Measurements from ENCODE around the gene CD1C.
"Not testable (repeated sequence)": the region's sequence is repeated elsewhere in the genome, so short reads cannot be mapped to it uniquely, and the experiment has no call there.

CD1C gene

GRCh38 chr1:158289811-158290210 is at the start of gene CD1C:
Gene CD1C, plus strand, starts transcription at chr1:158289923. Its CDS starts 142 bp downstream, at chr1:158290065.
- DNase-seq: no peak

- DNase-seq: peak; percentile 53
Observed at GRCh38 chr1:158246650-158247049, 43.1 kb upstream of the CD1C start.

- no peak for DNase-seq
Observed at GRCh38 chr1:158248118-158248517, 41.6 kb upstream of the CD1C start.

GRCh38 chr1:158248771-158249170 is 41.0 kb upstream of the CD1C start:
- DNase-seq: no peak

- no peak for DNase-seq
Observed at GRCh38 chr1:158249646-158250045, 40.1 kb upstream of the CD1C start.

- DNase-seq: no peak
Observed at GRCh38 chr1:158251163-158251562, 38.6 kb upstream of the CD1C start.

GRCh38 chr1:158255656-158256055 is 34.1 kb upstream of the CD1C start:
- DNase-seq: no peak

- not testable (repeated sequence) for DNase-seq
Observed at GRCh38 chr1:158256747-158257146, 33.0 kb upstream of the CD1C start.

- DNase-seq: no peak
Observed at GRCh38 chr1:158257888-158258287, 31.8 kb upstream of the CD1C start.

GRCh38 chr1:158259117-158259516 is 30.6 kb upstream of the CD1C start:
- DNase-seq: no peak

GRCh38 chr1:158272681-158273080 is 17.0 kb upstream of the CD1C start:
- peak; percentile 58 for DNase-seq

GRCh38 chr1:158274797-158275196 is 14.9 kb upstream of the CD1C start:
- no peak for DNase-seq

GRCh38 chr1:158282421-158282820 is 7.3 kb upstream of the CD1C start:
- not testable (repeated sequence) for DNase-seq

- no peak for DNase-seq
Observed at GRCh38 chr1:158283965-158284364, 5.8 kb upstream of the CD1C start.

GRCh38 chr1:158285756-158286241 is 3.9 kb upstream of the CD1C start:
- DNase-seq: no peak

- no peak for DNase-seq
Observed at GRCh38 chr1:158286487-158286886, 3.2 kb upstream of the CD1C start.

- DNase-seq: no peak
Observed at GRCh38 chr1:158286941-158287346, 2.8 kb upstream of the CD1C start.

- no peak for DNase-seq
Observed at GRCh38 chr1:158290321-158290844, 660 bp downstream of the CD1C start.

GRCh38 chr1:158295791-158296190 is 6.1 kb downstream of the CD1C start:
- DNase-seq: no peak

- DNase-seq: no peak
Observed at GRCh38 chr1:158310623-158311022, 20.9 kb downstream of the CD1C start.

- no peak for DNase-seq
Observed at GRCh38 chr1:158311066-158311465, 21.3 kb downstream of the CD1C start.

- peak; percentile 42 for DNase-seq
Observed at GRCh38 chr1:158323866-158324265, 34.1 kb downstream of the CD1C start.

GRCh38 chr1:158324395-158324794 is 34.7 kb downstream of the CD1C start:
- no peak for DNase-seq

GRCh38 chr1:158327481-158327880 is 37.8 kb downstream of the CD1C start:
- no peak for DNase-seq

- DNase-seq: no peak
Observed at GRCh38 chr1:158328426-158328825, 38.7 kb downstream of the CD1C start.
